ENCODE results near the gene COX11.

The COX11 gene
- 25.5 to 60.1 (median 50.5) reads per million in 3 experiments for total RNA-seq

GRCh38 chr17:54968262-54968987, at the start of gene COX11, which contains the start of gene STXBP4:
COX11 (minus strand) TSS chr17:54968654; CDS start chr17:54968646, 8 bp downstream.
STXBP4 (plus strand) TSS chr17:54968765; CDS start chr17:54986220, 17,455 bp downstream.
- peak; percentile 96 for DNase-seq

GRCh38 chr17:55005520-55005919, 37.1 kb upstream of the COX11 start:
- DNase-seq = no peak

- DNase-seq = no peak
Observed at GRCh38 chr17:55004484-55004883, 36.0 kb upstream of the COX11 start.

- no peak for DNase-seq
Observed at GRCh38 chr17:55002458-55002857, 34.0 kb upstream of the COX11 start.

GRCh38 chr17:54996441-54996840, 28.0 kb upstream of the COX11 start:
- DNase-seq = no peak

GRCh38 chr17:54992797-54993639, 24.6 kb upstream of the COX11 start:
- peak; percentile 49 for DNase-seq

- no peak for DNase-seq
Observed at GRCh38 chr17:54991567-54991966, 23.1 kb upstream of the COX11 start.

- DNase-seq = no peak
Observed at GRCh38 chr17:54990118-54990517, 21.7 kb upstream of the COX11 start.

GRCh38 chr17:54985476-54985875, 17.0 kb upstream of the COX11 start:
- no peak for DNase-seq

- no peak for DNase-seq
Observed at GRCh38 chr17:54983260-54983659, 14.8 kb upstream of the COX11 start.

- DNase-seq = no peak
Observed at GRCh38 chr17:54982399-54982798, 13.9 kb upstream of the COX11 start.

- no peak for DNase-seq
Observed at GRCh38 chr17:54980375-54980774, 11.9 kb upstream of the COX11 start.

- DNase-seq = no peak
Observed at GRCh38 chr17:54979657-54980056, 11.2 kb upstream of the COX11 start.

GRCh38 chr17:54977744-54978143, 9.3 kb upstream of the COX11 start:
- DNase-seq = no peak

GRCh38 chr17:54976316-54976715, 7.9 kb upstream of the COX11 start:
- DNase-seq = no peak

GRCh38 chr17:54974759-54975158, 6.3 kb upstream of the COX11 start:
- no peak for DNase-seq

GRCh38 chr17:54972406-54973138, 4.1 kb upstream of the COX11 start:
- no peak for DNase-seq

GRCh38 chr17:54971901-54972300, 3.4 kb upstream of the COX11 start:
- DNase-seq = no peak

- DNase-seq = no peak
Observed at GRCh38 chr17:54971147-54971546, 2.7 kb upstream of the COX11 start.

GRCh38 chr17:54969658-54970572, 1.5 kb upstream of the COX11 start:
- no peak for DNase-seq

- no peak for DNase-seq
Observed at GRCh38 chr17:54968988-54969332, 506 bp upstream of the COX11 start.

- peak; percentile 50 for DNase-seq
Observed at GRCh38 chr17:54967621-54968261, 713 bp downstream of the COX11 start.
